ENCODE measurements around the gene SLCO2B1.

- TF ChIP-seq CTCF (IDR thresholded peaks at IDR 0.05; ENCODE audit: low read depth, low read length, poor library complexity, severe bottlenecking) (no peak), EZH2phosphoT487 (IDR thresholded peaks at IDR 0.05; ENCODE audit: borderline replicate concordance, low read length) (no peak)
These were observed 4.9 kb downstream of the SLCO2B1 start for GRCh38 chr11:75155570-75156422.

Measured in DOHH2 (cell line).